Measurements from ENCODE around the gene RPP30. TPM values are rescaled to one million over a fixed set of nuclear protein-coding genes. Genes with fewer than 3 reads are reported as not detected.

RPP30 gene
- polyA plus RNA-seq, 3 donors = 24.9 to 42.9 (median 40.3) TPM

GRCh38 chr10:90884431-90884830 lies 12.7 kb downstream of the RPP30 start:
- Mint-ChIP-seq H3K27ac (no peak overlapping the region), H3K27me3 (ENCODE audit: low read depth in 3 of 3) (no peaks in the 10 kb centered on the region), H3K9me3 (no peaks in the 10 kb centered on the region), H3K36me3 (peaks cover 53 to 83% of the 10 kb centered on the region in 2 donors), H3K4me3 (no peak overlapping the region), H3K4me1 (peaks cover 1% of the 10 kb centered on the region)
- Histone ChIP-seq H3K36me3 (replicated peaks in 1 of 2; ENCODE audit: control insufficient read depth in 1 of 2, insufficient read depth in 2 of 2, low read length in 2 of 2) (peaks cover 58 to 93% of the 10 kb centered on the region in 2 donors), H3K79me2 (ENCODE audit: insufficient read depth, low read length) (no peaks in the 10 kb centered on the region), H4K20me1 (ENCODE audit: insufficient read depth, low read length) (no peaks in the 10 kb centered on the region), H3K9ac (ENCODE audit: insufficient read depth, low read length, poor library complexity, severe bottlenecking) (no peak overlapping the region), H3K4me2 (replicated peaks; ENCODE audit: extremely low read depth, low read length, poor library complexity, severe bottlenecking) (no peak overlapping the region), H3K9me3 (replicated peaks in 1 of 2; ENCODE audit: control insufficient read depth in 1 of 2, insufficient read depth in 1 of 2, low read length in 2 of 2) (no peaks in the 10 kb centered on the region), H3K4me1 (ENCODE audit: control insufficient read depth in 1 of 2, insufficient read depth in 2 of 2, low read length in 2 of 2) (no peaks in the 10 kb centered on the region), H3K27ac (ENCODE audit: low read depth in 1 of 2, low read length in 2 of 2) (no peak overlapping the region), H2AFZ (ENCODE audit: insufficient read depth, low read depth, low read length, poor library complexity, severe bottlenecking) (no peak overlapping the region), H3K4me3 (replicated peaks in 1 of 3; ENCODE audit: low read depth in 2 of 3, low read length in 3 of 3) (no peak overlapping the region), H3K27me3 (ENCODE audit: control insufficient read depth in 2 of 2, insufficient read depth in 2 of 2, low read length in 2 of 2) (no peaks in the 10 kb centered on the region)
- TF ChIP-seq CTCF (IDR thresholded peaks at IDR 0.05) = no peak
- no CpG with 5 or more reads among the region's 3 CpGs for WGBS (ENCODE audit: insufficient coverage)
- intact Hi-C loops (cut with micrococcal nuclease) = no loop called here
- DNase-seq = no peak

DNA sequence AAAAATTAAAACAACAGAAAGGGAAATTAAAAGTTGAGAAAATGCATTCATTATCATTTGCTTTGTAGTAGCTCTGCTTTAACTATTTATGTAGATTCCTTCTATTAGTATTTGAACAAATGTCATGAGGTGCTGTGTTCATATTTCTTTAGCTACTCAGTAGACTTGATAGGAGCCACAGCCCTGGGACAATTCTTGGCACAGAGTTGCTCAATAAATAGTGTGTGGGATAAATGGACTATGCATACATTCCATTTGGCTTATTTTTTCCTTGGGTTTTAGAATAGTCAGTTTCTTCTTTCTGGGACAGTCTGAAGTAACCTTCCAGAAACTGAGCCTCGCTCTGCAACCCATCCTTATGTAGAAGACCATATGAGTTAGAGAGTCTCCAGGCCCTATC lies 13.4 kb downstream of the RPP30 start:
- H3K4me2 ChIP-seq (replicated peaks; ENCODE audit: extremely low read depth, low read length, poor library complexity, severe bottlenecking) = no peak overlapping the region
- Mint-ChIP-seq H3K9me3 (no peaks in the 10 kb centered on the region), H3K27ac (no peak overlapping the region), H3K4me1 (peaks cover 5% of the 10 kb centered on the region), H3K4me3 (no peak overlapping the region), H3K27me3 (ENCODE audit: low read depth in 3 of 3) (no peaks in the 10 kb centered on the region), H3K36me3 (peaks cover 56 to 85% of the 10 kb centered on the region in 2 donors)
- no peak overlapping the region for H3K27ac ChIP-seq (ENCODE audit: low read depth in 1 of 2, low read length in 2 of 2)
- no peak overlapping the region for H3K4me3 ChIP-seq (replicated peaks in 1 of 3; ENCODE audit: low read depth in 2 of 3, low read length in 3 of 3)
- H3K9me3 ChIP-seq (replicated peaks in 1 of 2; ENCODE audit: control insufficient read depth in 1 of 2, insufficient read depth in 1 of 2, low read length in 2 of 2) = no peaks in the 10 kb centered on the region
- DNase-seq = no peak
- H3K4me1 ChIP-seq (ENCODE audit: control insufficient read depth in 1 of 2, insufficient read depth in 2 of 2, low read length in 2 of 2) = no peaks in the 10 kb centered on the region
- no peaks in the 10 kb centered on the region for H4K20me1 ChIP-seq (ENCODE audit: insufficient read depth, low read length)
- H3K79me2 ChIP-seq (ENCODE audit: insufficient read depth, low read length) = no peaks in the 10 kb centered on the region
- H3K36me3 ChIP-seq (replicated peaks in 1 of 2; ENCODE audit: control insufficient read depth in 1 of 2, insufficient read depth in 2 of 2, low read length in 2 of 2) = peaks cover 63 to 95% of the 10 kb centered on the region in 2 donors
- intact Hi-C loops (cut with micrococcal nuclease) = no loop called here
- no peak overlapping the region for H3K9ac ChIP-seq (ENCODE audit: insufficient read depth, low read length, poor library complexity, severe bottlenecking)
- H3K27me3 ChIP-seq (ENCODE audit: control insufficient read depth in 2 of 2, insufficient read depth in 2 of 2, low read length in 2 of 2) = no peaks in the 10 kb centered on the region
- TF ChIP-seq CTCF (IDR thresholded peaks at IDR 0.05) = no peak
- H2AFZ ChIP-seq (ENCODE audit: insufficient read depth, low read depth, low read length, poor library complexity, severe bottlenecking) = no peak overlapping the region
- WGBS (ENCODE audit: insufficient coverage) = no CpG with 5 or more reads among the region's 1 CpG

All from CD14-positive monocyte (primary cell).